Measurements from ENCODE around the gene CXADR.

DNA sequence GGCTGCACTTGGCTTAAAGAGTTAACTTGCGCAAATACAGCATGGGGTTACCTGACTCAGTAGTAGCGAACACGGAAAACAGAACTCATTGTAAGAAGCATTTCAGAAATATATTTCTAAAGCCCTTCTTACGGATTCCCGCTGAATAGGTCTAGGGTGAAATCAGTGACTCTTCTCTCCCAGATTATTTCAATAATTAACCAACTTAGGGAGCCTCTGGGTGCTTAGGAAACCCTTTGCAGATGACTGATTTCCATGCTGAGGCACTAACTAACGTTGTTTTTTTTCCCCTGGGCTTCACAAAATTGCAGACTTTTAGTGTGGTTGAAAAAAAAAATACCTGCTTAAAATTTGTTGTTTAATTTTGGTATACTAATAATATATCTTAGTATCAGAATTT lies 59.6 kb downstream of the CXADR start:
- TF ChIP-seq CTCF (conservative IDR thresholded peaks at IDR 0.05; ENCODE audit: low read length) (no peak), EZH2phosphoT487 (IDR thresholded peaks at IDR 0.05; ENCODE audit: borderline replicate concordance, low read depth, low read length) (no peak)

All from OCI-LY7 (cell line).